NB4 (cell line): ENCODE measurements around the gene NOCT.
"Not testable (repeated sequence)": the region's sequence is repeated elsewhere in the genome, so short reads cannot be mapped to it uniquely, and the experiment has no call there.

Source experiments
- MYC ChIP-seq: IDR thresholded peaks from 2 replicates; pipeline ENCODE4 v1.6.1; 2011; ENCODE audit warnings: low read depth, low read length
- TF ChIP-seq, protein P1 (sequence below): IDR thresholded peaks from one replicate; pipeline ENCODE4 v1.5.1; 2012; ENCODE audit warnings: low read depth, low read length

DNA sequence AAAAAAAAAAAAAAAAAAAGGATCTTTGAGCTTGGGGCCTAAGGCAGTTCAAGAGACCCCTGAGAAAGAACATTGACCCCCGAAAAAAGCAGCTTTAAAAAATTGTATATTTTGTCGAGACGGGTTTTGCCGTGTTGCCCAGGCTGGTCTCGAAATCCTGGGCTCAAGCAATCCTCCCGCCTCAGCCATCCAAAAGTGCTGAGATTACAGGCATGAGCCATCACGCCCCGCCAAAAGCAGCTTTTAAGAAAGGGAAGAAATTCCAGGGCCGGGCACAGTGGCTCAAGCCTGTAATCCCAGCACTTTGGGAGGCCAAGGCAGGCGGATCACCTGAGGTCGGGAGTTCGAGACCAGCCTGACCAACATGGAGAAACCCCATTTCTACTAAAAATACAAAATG is 5.5 kb downstream of the NOCT start:
- TF ChIP-seq, protein P1, sequence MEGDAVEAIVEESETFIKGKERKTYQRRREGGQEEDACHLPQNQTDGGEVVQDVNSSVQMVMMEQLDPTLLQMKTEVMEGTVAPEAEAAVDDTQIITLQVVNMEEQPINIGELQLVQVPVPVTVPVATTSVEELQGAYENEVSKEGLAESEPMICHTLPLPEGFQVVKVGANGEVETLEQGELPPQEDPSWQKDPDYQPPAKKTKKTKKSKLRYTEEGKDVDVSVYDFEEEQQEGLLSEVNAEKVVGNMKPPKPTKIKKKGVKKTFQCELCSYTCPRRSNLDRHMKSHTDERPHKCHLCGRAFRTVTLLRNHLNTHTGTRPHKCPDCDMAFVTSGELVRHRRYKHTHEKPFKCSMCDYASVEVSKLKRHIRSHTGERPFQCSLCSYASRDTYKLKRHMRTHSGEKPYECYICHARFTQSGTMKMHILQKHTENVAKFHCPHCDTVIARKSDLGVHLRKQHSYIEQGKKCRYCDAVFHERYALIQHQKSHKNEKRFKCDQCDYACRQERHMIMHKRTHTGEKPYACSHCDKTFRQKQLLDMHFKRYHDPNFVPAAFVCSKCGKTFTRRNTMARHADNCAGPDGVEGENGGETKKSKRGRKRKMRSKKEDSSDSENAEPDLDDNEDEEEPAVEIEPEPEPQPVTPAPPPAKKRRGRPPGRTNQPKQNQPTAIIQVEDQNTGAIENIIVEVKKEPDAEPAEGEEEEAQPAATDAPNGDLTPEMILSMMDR = not testable (repeated sequence)
- TF ChIP-seq MYC = not testable (repeated sequence)
